ENCODE data around the gene STIP1.

Gene STIP1

DNA sequence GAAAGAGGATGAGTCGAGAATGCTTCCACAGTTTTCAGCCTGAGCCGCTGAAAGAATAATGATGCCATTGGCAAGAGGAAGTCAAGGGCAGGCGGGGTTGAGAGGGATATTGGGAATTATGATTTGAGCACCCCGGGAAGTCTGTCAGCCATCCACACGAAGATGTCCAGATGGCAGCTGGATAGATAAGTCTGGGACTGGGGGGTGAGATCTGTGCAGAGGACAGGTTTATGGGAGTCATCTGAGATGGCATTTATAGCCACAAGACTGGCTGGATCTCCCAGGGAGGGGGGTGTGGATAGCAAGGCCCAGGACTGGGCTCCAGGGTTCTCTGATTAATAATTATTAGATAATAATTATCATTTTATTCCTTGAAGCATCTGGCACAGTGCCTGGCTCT is 5.1 kb upstream of the STIP1 start:
- Histone ChIP-seq H3K27ac (ENCODE audit: low read depth, low read length, poor library complexity, severe bottlenecking) (no peak overlapping the region), H3K9ac (ENCODE audit: low read length) (no peak overlapping the region)

DNA sequence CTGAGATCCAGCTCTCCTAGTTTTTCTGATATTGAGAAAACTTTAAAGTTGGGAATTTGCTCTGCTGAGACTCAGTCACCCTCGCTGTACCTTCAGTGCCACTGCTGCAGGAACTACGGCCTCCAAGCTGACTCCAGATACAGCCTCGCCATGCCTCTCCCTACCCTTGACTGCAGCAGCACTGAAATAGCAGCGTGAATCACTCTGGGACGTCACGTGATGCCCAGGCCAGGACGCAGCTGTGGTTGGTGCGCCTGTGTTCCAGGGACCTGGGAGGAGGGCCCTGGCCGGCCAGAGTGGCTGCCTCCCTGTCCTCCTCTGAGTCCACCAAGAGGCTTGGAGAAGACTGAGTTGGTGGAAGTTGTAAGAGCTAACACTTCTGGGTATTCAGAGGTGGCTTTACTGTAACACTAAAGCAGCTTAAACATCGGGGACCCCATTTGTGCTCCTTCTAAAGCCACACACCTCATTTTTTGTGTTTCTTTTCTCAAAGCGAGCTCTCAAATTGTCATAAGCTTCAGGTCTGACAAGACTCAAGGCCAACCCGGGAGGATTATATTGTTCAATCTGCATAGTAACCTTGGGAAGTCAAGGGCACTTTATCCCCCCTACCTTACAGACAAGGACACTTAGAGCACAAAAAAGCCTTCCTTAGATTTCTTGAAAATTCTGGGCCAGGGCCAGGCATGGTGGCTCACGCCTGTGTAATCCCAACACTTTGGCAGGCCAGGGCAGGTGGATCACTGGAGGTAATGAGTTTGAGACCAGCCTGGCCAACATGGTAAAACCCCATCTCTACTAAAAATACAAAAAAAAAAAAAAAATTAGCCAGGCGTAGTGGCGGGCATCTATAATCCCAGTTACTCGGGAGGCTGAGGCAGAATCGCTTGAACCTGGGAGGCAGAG is 4.2 kb upstream of the STIP1 start:
- Histone ChIP-seq H3K4me3 (ENCODE audit: low read depth, low read length, poor library complexity, severe bottlenecking) (peak overlapping the region; percentile 42), H3K27ac (ENCODE audit: low read depth, low read length, poor library complexity, severe bottlenecking) (peak overlapping the region; percentile 63), H3K4me2 (ENCODE audit: low read length) (peak overlapping the region; percentile 44), H3K79me2 (ENCODE audit: insufficient read depth, low read length) (no peaks in the 10 kb centered on the region; the same call in 1 of the 2 replicates), H3K9ac (ENCODE audit: low read length) (peak overlapping the region; percentile 53; the same call in 1 of the 2 replicates), H4K20me1 (ENCODE audit: insufficient read depth, low read length) (no peaks in the 10 kb centered on the region), H3K9me3 (ENCODE audit: low read length) (no peaks in the 10 kb centered on the region), H3F3A (ENCODE audit: insufficient read depth, low read length) (no peaks in the 10 kb centered on the region), H3K9me2 (ENCODE audit: low read depth, low read length) (no peaks in the 10 kb centered on the region), H2AFZ (ENCODE audit: low read length) (no peak overlapping the region), H3K4me1 (ENCODE audit: insufficient read depth, low read length, severe bottlenecking) (peaks cover 41% of the 10 kb centered on the region), H3K36me3 (ENCODE audit: insufficient read depth, low read length) (peaks cover 7% of the 10 kb centered on the region; the same call in 1 of the 2 replicates), H3K27me3 (ENCODE audit: insufficient read depth, low read length) (no peaks in the 10 kb centered on the region)
- TF ChIP-seq, protein P1, sequence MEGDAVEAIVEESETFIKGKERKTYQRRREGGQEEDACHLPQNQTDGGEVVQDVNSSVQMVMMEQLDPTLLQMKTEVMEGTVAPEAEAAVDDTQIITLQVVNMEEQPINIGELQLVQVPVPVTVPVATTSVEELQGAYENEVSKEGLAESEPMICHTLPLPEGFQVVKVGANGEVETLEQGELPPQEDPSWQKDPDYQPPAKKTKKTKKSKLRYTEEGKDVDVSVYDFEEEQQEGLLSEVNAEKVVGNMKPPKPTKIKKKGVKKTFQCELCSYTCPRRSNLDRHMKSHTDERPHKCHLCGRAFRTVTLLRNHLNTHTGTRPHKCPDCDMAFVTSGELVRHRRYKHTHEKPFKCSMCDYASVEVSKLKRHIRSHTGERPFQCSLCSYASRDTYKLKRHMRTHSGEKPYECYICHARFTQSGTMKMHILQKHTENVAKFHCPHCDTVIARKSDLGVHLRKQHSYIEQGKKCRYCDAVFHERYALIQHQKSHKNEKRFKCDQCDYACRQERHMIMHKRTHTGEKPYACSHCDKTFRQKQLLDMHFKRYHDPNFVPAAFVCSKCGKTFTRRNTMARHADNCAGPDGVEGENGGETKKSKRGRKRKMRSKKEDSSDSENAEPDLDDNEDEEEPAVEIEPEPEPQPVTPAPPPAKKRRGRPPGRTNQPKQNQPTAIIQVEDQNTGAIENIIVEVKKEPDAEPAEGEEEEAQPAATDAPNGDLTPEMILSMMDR (IDR thresholded peaks at IDR 0.05; ENCODE audit: low read length), result no peak
- TF ChIP-seq EZH2 (IDR thresholded peaks at IDR 0.05; ENCODE audit: borderline replicate concordance, low read length), result no peak

More for the DNA sequence above, 5.1 kb upstream of the STIP1 start:
- TF ChIP-seq, protein P1 (IDR thresholded peaks at IDR 0.05; ENCODE audit: low read length), result no peak
- TF ChIP-seq EZH2 (IDR thresholded peaks at IDR 0.05; ENCODE audit: borderline replicate concordance, low read length), result no peak
- Histone ChIP-seq H3F3A (ENCODE audit: insufficient read depth, low read length) (no peaks in the 10 kb centered on the region), H3K9me3 (ENCODE audit: low read length) (no peaks in the 10 kb centered on the region), H3K4me3 (ENCODE audit: low read depth, low read length, poor library complexity, severe bottlenecking) (no peak overlapping the region), H3K4me2 (ENCODE audit: low read length) (no peak overlapping the region), H2AFZ (ENCODE audit: low read length) (no peak overlapping the region), H3K36me3 (ENCODE audit: insufficient read depth, low read length) (peaks cover 7% of the 10 kb centered on the region; the same call in 1 of the 2 replicates), H3K27me3 (ENCODE audit: insufficient read depth, low read length) (no peaks in the 10 kb centered on the region), H3K4me1 (ENCODE audit: insufficient read depth, low read length, severe bottlenecking) (peaks cover 41% of the 10 kb centered on the region), H3K9me2 (ENCODE audit: low read depth, low read length) (no peaks in the 10 kb centered on the region), H4K20me1 (ENCODE audit: insufficient read depth, low read length) (no peaks in the 10 kb centered on the region), H3K79me2 (ENCODE audit: insufficient read depth, low read length) (no peaks in the 10 kb centered on the region; the same call in 1 of the 2 replicates)

DNA sequence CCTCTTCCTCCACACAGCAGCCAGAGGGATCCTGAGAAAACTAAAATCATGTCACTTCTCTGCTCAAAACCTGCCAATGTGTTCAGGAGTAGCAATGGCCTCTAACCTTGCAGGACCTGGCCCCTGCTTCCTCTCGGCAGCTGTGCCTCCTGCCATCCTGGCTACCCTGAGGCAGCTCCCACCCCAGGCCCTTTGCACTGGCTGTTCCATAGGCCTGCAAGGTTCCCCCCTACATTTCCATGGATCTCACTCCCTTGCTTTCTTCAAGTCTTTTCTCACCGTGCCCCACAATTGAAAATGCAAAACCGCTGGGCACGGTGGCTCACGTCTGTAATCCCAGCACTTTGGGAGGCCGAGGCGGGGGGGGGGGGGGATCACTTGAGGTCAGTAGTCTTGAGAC is 2.1 kb upstream of the STIP1 start:
- peak overlapping the region; percentile 78 for H3K4me2 ChIP-seq (ENCODE audit: low read length)
- H3K9me3 ChIP-seq (ENCODE audit: low read length), result no peaks in the 10 kb centered on the region
- H3K79me2 ChIP-seq (ENCODE audit: insufficient read depth, low read length), result no peaks in the 10 kb centered on the region; the same call in none of the 2 replicates
- no peak overlapping the region for H2AFZ ChIP-seq (ENCODE audit: low read length)
- H3K9me2 ChIP-seq (ENCODE audit: low read depth, low read length), result no peaks in the 10 kb centered on the region
- no peaks in the 10 kb centered on the region for H3F3A ChIP-seq (ENCODE audit: insufficient read depth, low read length)
- TF ChIP-seq, protein P1 (IDR thresholded peaks at IDR 0.05; ENCODE audit: low read length), result no peak
- TF ChIP-seq EZH2 (IDR thresholded peaks at IDR 0.05; ENCODE audit: borderline replicate concordance, low read length), result no peak
- no peak overlapping the region for H3K27ac ChIP-seq (ENCODE audit: low read depth, low read length, poor library complexity, severe bottlenecking)
- H4K20me1 ChIP-seq (ENCODE audit: insufficient read depth, low read length), result no peaks in the 10 kb centered on the region
- no peaks in the 10 kb centered on the region for H3K27me3 ChIP-seq (ENCODE audit: insufficient read depth, low read length)
- H3K36me3 ChIP-seq (ENCODE audit: insufficient read depth, low read length), result peaks cover 18% of the 10 kb centered on the region
- no peak overlapping the region; the same call in 1 of the 2 replicates for H3K9ac ChIP-seq (ENCODE audit: low read length)
- H3K4me1 ChIP-seq (ENCODE audit: insufficient read depth, low read length, severe bottlenecking), result peaks cover 41% of the 10 kb centered on the region
- H3K4me3 ChIP-seq (ENCODE audit: low read depth, low read length, poor library complexity, severe bottlenecking), result peak overlapping the region; percentile 82

All from OCI-LY1 (cell line).